Endometrium (tissue), 2 donors: ENCODE measurements around the gene FN3KRP.

Experiments used
- FAIRE-seq: peaks from 2 replicates; lab custom pipeline; 2012; peaks lifted over from hg19 to GRCh38; lab: Jason Lieb, UNC
- donor health status: control.
- donor health status: control.

Gene FN3KRP

DNA sequence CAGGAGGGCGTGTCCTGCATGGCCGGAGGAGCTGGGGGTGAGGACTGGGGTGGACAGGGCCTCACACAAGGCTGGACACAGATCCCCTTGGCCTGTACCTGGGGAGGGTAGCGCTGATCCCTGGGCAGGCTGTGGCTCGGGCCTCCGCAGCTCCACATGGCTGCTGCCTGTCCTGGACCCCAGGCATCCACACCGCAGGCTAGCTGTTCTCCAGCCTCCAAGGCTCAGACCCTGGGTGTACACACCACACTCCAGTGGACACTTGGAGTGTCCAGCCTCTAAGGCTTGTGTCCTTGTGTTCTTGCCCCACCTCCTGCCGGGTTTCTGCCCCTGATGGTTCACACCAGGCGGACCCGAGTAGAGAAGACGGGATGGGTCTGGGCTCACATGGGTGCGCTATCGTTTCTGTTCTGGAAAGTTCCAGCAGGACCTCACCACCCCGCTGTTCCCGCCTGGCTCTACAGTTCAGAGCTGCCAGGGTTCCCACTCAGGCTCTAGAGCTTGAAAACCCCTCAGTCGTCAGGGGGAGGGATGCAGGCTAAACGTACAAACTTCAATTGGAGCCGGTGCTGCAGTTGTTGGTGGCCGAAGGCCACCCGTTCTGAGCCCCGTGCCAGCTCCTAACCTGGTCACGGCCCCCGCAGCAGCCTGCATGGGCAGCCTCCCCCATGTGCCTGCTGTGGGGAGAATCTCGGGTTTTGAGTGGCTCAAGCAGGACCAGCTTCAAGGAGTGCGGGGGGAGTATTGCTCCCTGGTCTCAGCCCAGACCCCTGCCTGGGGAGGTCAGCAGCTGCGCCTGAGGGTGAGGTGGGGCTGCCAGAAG is 6.6 kb upstream of the FN3KRP start:
- no peak for FAIRE-seq

DNA sequence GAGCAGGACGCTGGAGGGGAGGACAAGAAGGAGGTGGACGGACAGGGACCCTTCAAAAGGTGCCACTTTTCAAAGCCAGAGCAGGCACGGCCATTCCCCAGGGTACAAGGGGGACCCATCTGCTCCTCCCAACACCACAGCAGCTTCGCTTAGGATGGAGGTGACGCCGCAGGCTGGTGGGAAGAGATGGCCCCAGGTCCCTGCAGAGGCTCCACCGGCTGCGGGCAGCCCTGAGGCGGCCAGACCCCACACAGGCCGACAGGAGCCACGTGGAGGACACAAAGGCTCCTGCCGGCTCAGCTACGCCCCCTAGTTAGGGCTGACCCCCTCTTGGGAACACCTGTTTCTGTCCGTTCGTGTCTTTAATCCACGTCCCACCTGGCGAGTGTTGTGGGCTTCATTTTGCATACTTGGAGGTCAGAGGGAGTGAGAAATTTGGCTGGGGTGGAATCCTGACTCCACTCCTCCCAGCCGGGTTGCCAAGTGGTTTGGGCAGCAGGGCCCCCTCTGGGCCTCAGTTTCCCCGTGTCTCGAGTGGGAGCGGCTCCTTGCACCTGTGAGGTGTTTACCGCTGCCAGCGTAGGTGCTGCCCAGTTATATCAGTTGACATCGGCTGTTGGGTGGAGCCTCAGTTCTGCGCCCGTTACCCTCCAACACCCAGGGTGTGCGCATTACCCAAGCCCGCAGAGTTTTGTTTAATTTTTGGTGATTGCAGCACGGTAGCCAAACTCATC is 5.8 kb upstream of the FN3KRP start:
- no peak for FAIRE-seq

DNA sequence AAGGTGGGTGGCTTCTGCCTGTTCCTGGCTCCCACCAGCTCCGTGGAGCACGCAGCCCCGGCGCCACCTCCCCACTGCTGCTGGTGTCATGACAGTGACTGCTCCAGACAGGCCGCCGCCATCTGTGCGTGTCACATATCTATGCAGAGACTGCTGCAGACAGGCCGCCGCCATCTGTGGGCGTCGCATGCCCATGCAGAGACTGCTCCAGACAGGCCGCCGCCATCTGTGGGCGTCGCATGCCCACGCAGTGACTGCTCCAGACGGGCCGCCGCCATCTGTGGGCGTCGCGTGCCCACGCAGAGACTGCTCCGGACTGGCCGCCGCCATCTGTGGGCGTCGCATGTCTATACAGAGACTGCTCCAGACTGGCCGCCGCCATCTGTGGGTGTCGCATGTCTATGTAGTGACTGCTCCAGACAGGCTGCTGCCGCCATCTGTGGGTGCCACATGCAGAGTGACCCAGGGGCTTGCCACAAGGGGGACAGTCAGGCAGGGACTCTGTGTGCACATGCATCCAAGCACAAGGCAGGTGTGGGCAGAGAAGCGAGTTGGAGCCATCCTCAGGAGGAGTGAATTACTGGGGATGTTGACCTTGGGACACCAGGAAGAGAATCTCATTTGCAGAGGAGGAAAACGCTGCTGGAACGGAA is 3.3 kb upstream of the FN3KRP start:
- no peak for FAIRE-seq

DNA sequence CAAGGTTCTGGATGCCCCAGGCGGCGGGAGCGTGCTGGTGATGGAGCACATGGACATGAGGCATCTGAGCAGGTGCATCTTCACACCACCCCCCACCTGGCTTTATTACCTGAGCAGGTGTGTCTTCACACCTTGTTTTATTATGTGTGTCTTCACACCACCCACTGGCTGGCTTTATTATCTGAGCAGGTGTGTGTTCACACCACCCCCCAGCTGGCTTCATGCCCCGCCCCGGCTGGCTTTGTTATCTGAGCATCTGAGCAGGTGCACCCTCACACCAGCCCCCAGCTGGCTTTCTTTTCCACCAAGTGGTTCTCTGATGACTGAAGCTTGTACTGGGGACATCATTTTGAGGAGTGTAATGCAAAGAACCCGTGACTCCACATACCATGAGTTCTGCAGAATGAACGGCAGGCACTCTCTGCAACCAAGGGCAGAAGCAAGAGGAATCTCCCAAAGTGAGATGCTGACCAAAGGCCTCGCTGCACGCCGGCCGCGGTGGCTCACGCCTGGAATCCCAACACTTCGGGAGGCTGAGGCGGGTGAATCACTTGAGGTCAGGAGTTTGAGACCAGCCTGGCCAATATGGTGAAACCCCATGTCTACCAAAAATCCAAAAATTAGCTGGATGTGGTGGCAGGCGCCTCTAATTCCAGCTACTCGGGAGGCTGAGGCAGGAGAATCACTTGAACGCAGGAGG is 2.6 kb downstream of the FN3KRP start:
- FAIRE-seq, result no peak

DNA sequence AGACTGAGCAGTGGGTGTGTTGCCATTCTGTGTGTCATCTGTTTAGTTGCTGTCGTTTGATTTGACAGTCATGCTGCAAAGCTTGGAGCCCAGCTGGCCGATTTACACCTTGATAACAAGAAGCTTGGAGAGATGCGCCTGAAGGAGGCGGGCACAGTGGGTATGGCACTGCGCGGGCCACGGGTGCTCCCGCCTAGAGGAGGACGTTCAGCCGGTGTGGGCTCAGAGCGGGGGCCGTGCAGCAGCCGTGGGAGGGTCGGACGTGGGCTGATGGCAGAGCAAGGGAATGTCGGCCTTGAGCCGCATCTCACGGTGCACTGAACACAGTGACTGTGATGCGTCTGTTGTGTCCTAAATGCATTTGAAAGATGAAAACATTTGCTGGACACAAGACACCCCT is 3.7 kb downstream of the FN3KRP start:
- no peak for FAIRE-seq

DNA sequence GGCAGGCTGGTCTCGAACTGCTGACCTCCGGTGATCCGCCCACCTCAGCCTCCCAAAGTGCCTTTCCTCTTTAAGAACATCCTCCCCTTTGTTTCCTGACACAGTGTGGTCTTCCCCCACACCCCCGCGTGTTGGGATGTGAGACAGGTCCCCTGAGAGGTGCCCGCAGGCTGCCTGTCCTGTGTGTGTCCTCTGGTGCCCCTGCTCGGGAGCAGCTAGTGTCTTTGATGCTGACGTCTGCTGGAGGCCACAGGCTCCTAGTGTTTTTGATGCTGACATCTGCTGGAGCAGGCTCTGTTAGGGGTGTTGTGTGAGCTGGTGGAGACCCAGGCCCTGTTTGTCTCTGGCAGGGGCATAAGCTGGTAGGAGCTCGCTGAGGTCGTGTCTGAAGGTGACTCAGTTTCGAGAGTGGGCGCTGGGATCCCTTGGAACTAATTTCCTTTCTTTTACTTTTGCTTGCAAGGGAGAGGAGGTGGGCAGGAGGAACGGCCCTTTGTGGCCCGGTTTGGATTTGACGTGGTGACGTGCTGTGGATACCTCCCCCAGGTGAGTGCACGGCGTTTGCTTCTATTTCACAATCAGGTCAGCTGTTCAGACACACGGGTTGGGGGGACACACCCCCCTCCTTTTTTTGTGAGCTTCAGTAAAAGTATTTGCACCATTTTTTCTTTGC is 6.0 kb downstream of the FN3KRP start:
- FAIRE-seq, result no peak

DNA sequence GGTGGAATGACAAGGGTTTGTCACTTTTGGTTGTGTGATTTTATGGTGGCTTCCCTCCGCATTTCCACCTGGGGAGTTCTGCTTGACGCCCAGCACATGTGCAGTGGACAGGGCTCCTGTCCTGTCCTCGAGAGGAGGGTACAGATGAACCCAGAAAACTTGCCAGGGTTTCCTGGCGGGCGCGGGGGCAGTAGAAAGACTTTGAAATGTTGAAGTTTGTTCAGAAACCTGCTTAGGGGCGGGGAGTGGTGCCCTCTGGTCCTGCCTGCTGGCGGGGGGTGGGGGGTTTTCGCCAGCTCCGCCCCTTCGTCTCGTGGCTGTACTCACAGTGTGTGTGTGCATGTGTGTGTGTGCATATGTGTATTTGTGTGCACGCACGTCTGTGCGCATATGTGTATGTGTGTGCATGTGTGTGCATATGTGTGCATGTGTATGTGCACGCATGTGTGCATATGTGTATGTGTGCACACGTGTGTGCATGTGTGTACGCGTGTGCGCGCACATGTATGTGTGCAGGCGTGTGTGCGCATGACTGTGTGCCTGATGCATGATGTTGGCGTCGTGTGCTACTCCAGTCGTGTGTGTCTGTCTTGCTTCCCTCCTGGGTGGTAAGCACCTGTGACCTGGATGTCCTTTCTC is 6.8 kb downstream of the FN3KRP start:
- FAIRE-seq, result no peak

DNA sequence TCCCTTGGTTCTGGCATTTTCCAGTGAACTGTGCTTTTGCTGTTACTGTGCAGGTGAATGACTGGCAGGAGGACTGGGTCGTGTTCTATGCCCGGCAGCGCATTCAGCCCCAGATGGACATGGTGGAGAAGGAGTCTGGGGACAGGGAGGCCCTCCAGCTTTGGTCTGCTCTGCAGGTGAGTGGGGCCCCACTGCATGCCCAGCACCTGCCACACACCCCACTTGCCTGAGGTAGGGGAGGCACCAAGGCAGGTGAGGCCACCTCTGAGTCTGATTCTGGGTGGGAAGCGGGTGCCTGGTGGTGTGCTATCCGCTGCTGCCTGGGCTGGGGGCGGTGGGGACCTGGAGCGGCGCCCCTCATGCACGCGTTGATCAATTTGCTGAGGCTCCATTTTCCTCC is 9.9 kb downstream of the FN3KRP start:
- no peak for FAIRE-seq

DNA sequence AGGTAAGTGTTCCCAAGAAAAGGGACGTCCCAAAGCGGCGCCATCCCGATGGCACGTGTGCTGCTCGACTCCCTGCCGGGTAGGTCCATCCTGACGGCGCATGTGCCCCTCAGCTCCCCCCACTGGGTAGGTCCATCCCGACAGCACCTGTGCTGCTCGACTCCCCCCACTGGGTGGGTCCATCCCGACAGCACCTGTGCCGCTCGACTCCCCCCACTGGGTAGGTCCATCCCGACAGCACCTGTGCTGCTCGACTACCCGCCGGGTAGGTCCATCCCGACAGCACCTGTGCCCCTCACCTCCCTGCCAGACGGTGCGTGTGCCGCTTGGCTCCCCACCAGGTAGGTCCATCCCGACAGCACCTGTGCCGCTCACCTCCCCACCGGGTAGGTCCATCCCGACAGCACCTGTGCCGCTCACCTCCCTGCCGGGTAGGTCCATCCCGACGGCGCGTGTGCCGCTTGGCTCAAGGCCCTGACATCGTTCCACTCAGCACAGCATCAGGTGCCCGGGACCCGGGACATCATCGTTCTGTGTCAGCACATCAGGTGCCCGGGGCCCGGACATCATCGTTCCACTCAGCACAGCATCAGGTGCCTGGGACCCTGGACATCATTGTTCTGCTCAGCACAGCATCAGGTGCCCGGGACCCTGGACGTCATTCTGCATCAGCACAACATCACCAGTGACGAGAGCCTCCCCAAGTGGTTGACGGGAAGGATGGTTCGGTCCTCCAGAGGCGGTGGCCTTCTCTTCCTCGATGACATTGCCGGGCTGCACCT is 13.2 kb downstream of the FN3KRP start:
- FAIRE-seq, result no peak

DNA sequence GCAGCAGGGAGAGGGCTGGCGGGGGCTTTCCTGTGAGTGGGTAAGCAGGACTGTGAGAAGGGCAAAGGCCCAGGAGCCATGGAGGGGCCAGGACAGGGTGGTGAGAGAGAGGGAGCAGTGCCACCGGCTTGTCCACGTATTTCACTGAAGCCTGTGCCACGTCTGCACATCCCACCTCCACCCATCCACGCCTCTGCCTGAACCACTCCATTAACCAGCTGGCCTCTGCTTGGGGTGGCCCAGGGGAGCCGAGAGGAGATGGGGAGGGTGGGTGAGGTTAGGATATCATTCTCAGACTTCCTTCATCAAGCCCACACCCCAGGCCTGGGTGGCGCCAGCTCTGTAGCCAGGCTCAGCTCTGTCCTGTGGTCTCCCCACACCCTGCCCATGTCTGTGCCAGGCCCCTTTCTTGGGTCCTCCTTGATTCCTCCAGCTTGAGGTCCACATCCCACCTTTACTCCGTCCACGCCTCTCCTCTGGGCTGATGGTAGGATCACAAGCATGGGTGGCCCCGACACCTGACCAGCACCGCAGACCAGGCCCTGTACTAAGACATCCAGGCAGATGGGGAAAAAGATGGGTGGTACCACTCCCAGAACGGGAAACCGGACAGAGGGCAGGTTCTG is 15.7 kb downstream of the FN3KRP start:
- FAIRE-seq, result no peak

DNA sequence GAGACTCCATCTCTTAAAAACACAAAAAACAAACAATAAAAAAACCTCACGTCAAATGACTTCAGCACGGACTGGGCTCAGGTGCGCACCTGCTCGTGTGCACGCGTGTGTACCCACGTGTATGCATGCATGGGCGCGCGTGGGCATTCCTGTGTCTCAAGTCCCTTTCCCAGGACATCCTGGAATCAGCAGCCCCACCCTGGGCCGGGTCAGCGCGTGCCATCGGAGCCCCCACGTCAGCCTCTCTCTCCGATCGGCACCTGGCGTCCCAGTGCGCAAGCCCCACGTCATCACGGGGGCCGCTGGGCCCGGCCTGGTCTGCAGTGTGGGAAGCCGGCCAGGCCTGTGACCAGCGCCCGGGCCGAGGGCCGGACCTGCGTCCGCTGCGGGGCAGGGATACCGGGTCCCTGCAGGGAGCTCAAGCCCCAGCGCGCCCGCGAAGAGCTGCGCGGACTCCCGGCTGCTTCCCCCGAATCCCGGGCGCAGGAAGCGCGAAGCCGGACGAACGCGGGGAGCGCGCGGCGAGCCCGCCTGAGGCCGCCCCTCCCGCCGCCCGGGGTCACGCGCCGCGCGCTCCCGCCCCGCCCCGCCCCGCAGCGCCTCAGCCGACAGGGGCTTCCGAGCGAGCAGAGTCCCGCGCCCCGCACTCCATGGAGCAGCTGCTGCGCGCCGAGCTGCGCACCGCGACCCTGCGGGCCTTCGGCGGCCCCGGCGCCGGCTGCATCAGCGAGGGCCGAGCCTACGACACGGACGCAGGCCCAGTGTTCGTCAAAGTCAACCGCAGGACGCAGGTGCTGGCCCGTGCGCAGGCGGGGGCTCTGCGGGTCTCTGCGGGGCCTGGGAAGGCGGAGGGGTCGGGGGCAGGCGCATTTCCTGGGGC is 18.7 kb downstream of the FN3KRP start, which contains the start of gene FN3K:
TSS of gene FN3K (plus strand) at position 629 of the 880 bp plus-strand sequence. CDS start at position 651, 22 bp downstream.
- no peak for FAIRE-seq

DNA sequence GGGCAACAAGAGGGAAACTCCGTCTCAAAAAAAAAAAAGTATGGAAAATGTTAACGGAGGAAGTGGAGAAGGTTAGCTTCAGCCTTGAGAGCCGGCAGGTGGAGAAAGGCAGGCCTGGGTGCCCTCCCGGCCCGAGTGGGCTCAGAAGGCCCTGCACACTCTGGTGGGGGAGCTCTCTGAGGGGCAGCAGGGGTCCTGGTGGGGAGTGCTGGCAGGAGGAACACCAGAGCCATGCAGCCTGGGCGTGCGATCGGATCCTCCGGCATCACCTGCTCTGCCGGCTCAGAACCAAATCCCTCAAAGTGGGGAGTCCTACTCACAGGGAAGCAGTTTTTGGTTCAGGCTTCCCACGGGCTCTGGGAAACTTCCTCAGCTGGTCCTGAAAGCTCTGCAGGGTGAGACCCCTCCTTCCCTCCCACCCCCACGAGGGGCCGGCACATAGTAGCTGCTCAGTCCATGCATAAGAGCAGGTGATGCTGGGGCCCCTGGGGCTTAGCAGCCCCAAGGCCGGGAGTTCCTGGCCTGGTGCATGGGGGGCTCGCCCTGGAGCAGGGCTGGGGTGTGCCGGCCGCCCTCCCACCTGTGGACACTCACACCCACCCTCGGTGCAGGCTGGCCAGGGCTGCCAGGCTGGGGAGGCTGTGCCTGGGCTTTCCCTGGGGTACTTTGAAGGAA is 20.1 kb downstream of the FN3KRP start:
- FAIRE-seq, result no peak

DNA sequence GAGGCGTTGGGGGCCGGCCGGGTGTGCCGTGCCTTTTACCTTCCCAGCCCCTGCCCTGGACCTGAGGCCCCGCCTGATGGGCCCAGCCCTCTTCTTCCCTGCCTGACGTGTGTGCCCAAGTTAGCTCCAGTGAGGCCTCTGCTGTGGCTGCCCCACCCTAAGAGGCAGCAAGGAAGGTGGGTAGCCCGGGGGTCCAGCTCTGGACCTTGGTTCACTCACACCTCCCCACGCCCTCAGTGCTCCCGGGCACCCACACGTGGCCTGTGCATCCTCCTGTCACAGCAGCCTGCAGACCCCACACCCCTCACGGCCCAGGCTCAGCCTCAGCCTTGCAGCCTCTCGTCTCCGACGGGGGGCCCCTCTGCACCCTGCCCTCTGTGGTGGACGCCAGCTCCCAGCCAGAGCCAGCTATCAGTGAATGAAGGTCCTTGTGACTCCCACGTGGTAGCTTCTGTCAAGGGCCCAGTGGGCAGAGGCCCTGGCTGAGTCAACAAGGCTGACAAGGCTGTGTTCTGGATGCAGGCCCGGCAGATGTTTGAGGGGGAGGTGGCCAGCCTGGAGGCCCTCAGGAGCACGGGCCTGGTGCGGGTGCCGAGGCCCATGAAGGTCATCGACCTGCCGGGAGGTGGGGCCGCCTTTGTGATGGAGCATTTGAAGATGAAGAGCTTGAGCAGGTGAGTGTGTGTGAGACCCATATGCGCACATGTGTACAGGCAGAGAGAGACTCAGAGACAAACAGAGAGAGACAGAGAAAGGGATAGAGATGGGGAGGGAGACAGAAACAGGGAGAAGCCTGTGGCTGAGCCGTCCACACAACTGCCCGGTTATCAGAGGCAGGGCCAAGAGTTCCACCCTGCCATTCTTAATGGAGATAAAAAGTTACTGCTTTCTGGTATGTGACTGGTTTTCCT is 21.7 kb downstream of the FN3KRP start:
- no peak for FAIRE-seq

DNA sequence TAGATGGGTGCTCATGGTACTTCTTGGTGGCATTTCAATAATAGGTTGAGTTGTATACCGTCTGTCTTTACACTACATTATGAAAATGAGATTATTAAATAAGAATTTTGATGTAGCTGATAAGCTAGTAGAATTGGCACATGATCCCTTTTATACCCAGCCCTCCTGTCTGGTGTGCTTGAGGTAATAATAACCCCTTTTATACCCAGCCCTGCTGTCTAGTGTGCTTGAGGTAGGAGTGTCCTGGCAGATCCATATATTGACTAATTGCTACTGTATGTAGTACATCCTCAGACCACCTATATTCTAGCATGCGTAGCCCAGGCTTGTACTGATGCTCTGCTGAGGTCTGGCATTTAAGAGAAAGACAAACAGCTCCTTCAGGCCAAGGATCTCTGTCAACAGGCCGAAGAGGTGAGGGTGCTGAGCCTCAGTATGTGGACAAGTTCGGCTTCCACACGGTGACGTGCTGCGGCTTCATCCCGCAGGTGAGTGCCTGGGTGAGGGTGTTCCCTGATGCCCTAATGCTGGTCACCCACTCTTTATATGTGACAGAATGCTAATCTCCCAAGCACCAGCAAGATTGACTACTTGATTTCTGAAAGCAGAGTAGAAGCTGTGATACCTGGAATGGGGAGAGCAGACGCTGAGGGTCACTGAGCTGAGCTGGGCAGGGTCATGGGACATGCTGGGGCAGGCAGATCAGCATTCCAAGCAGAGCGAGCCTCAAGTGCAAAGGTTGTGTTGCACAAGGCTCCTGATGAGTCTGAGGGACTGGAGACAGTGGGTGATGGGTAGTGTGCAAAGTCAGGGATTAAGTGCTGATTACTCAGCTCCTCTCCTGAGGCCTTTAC is 24.6 kb downstream of the FN3KRP start:
- FAIRE-seq, result no peak

DNA sequence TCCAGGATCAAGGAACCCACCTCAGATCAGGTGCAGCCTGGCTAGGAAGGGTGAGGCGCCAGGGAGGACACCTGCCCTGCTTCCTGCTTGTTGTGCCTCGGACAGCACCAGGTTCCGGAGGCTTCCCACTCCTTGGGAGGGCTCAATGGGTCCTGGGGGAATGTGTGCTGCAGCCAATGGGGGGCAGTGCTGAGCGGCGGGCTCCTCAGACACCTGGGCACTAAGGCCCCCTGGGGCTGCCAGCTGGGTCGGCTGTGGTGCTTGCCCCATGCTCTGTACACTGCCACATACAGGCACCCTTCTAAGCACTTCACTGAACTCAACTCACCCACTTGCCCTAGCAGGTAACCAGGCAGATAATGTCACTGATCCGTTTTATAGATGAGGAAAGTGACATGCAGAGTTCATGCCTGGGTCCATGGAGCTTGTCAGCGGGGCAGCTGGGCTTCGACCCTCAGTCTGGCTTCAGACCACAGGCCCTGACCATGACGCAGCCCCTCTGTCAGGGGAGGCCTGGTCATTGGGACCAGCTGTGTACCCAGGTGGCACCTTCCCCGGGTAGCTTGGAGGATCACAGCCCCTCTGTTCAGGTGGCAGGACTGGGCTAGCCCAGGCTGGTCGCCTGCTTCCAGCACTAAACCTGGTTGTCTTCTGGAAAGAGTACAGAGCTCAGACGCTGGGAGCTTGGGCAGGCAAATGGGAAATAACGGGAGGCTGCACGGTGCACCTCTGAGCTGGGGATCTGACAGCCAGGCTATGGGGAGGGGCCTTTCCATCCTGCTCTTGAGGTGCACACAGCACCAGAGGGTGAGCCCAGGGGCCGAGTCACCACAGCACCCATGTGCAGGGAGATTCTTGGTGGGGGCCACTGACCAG is 27.1 kb downstream of the FN3KRP start:
- FAIRE-seq, result no peak
